Left renal cortex interstitium (tissue), 4 donors: ENCODE measurements around the gene TNMD. TPM values are rescaled to one million over a fixed set of nuclear protein-coding genes. Genes with fewer than 3 reads are reported as not detected.

Experiments
- DNase-seq, 4 donors: peaks; one replicate each; pipeline ENCODE4 v3.0.0-alpha.2; 2013; ENCODE audit warnings: low read depth in 4 of 4, low spot score in 2 of 4, missing footprints in 1 of 4
- polyA plus RNA-seq, 4 donors: library from polyadenylated mRNA; unstranded; fragments of 120-200 nt; gene quantifications; one replicate each; pipeline ENCODE4 v1.2.1, GENCODE V29; 2013; ENCODE audit not compliant: insufficient read length in 4 of 4

TNMD gene
- polyA plus RNA-seq, 4 donors: 2.5 to 6.3 (median 2.9) TPM

DNA sequence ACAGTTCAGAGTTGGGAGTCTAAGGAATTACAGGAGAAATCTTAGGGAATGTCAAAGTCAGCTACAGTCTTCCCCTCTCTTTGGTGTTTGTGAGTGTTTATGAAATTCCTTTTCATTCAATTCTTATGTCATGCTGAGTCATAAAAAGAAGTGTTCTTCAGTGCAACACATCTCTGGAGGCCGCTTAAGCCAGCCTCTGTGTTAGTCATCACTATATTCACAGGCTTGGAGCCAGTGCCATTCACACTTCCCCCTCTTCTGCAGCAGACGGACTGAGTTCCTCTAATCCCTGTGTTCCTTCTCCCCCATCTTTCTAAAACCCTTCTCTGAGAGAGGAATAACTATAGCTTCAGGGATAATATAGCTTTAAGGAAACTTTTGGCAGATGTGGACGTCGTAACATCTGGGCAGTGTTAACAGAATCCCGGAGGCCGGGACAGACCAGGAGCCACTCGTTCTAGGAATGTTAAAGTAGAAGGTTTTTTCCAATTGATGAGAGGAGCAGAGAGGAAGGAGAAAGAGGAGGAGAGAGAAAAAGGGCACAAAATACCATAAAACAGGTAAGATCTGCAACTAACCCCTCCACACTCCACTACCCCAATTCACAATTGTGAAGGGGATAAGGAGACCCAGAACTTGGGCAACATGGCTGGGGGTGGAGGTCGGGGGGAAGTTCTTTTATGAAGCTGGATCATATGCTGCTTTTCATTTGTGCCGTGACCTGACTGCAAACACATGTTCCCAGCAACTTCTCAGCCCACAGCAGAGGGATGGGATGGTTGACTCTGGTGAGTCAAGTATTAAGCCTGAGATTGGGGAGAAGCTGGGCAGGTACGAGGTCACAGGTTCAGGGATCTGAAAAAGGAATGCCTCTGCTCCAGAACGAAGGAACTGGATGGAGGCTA lies 59.5 kb downstream of the TNMD start, which contains the start of gene SRPX2:
TSS of gene SRPX2 (plus strand) at position 244 of the 905 bp plus-strand sequence. CDS start 2,124 bp downstream, outside the sequence.
- DNase-seq: no peak

DNA sequence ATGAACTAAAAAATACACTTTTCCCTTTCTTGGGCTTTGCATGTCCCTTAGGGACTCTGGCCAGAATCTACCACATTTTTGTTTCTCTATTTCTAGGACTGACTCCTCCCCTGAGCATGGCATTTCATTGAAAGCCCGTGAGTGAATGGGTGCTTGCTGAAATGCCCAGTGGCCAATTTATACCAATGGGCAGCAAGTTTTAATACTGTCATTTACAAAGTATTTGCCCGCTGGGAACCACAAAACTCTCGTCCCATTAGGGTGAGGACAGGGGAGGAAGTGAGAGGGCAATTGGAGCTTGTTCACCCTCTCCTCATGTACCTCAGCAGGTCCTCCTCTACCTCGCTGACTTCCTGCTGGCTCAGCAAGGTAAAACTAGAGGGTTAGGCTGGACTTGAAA lies 60.4 kb downstream of the TNMD start:
- DNase-seq: no peak

- DNase-seq: no peak
Observed at GRCh38 chrX:100647095-100647494, 62.4 kb downstream of the TNMD start.

GRCh38 chrX:100647739-100648138 lies 63.0 kb downstream of the TNMD start:
- no peak for DNase-seq

- no peak for DNase-seq
Observed at GRCh38 chrX:100648458-100649417, 64.0 kb downstream of the TNMD start.

Other genes starting within 250 kb of the TNMD start
- 1 to 10 TPM; 1.8 to 2.4 (median 1.9) TPM for gene PCDH19, start 174.7 kb upstream of the TNMD start, polyA plus RNA-seq
- gene TSPAN6, start 51.9 kb downstream of the TNMD start, polyA plus RNA-seq: 100 to 1,000 TPM; 132 to 179 (median 158) TPM
- 10 to 100 TPM; 12.2 to 15.6 (median 12.6) TPM for gene SRPX2, start 59.3 kb downstream of the TNMD start, polyA plus RNA-seq
- gene SYTL4, start 147.2 kb downstream of the TNMD start, polyA plus RNA-seq: 10 to 100 TPM; 18.6 to 27.0 (median 21.8) TPM
- gene CSTF2, start 235.5 kb downstream of the TNMD start, polyA plus RNA-seq: 10 to 100 TPM; 21.5 to 23.5 (median 22.9) TPM